PC-9 (cell line): ENCODE results near the gene PFDN6. TPM values are rescaled to one million over a fixed set of nuclear protein-coding genes. Genes with fewer than 3 reads are reported as not detected.

Source experiments
- BruUV-seq: library from RNA; stranded (reverse); fragments of 400-500 nt; replicated peaks from 2 replicates; lab custom pipeline; 2021; lab: Mats Ljungman, UMichigan
- CTCF ChIA-PET: fragments of 300-600 bp; sonication (Branson Sonifier 250); formaldehyde crosslinking; loops from one replicate; lab custom pipeline; 2022; ENCODE audit warnings: antibody characterized with exemption; lab: Charles Lee
- POLR2A ChIA-PET: fragments of 300-600 bp; sonication (Branson Sonifier 250); formaldehyde crosslinking; loops from one replicate; lab custom pipeline; 2022; ENCODE audit warnings: antibody characterized with exemption; ENCODE audit not compliant: unreplicated experiment; lab: Charles Lee
- DNase-seq, 2 experiments: peaks; one replicate each; pipeline versions ENCODE4 v3.0.0 to v3.0.0-alpha.2; 2015 to 2022; ENCODE audit warnings: mixed read lengths in 1 of 2
- H2AFZ ChIP-seq: fragments of 200-600 bp; sonication (generic); 2 replicates; pipeline ENCODE4 v1.8.1; 2017; ENCODE audit warnings: antibody characterized with exemption
- H3F3A ChIP-seq: fragments of 200-600 bp; sonication (generic); 2 replicates; pipeline ENCODE4 v1.8.1; 2017; ENCODE audit warnings: antibody characterized with exemption, mild to moderate bottlenecking, low read depth; ENCODE audit not compliant: insufficient read depth
- H3K27ac ChIP-seq: fragments of 200-600 bp; sonication (generic); 2 replicates; pipeline ENCODE4 v1.6.1; 2016; ENCODE audit warnings: mixed run types
- H3K27me3 ChIP-seq: fragments of 200-600 bp; sonication (generic); 2 replicates; pipeline ENCODE4 v1.6.1; 2016; ENCODE audit warnings: low read depth, mixed run types; ENCODE audit not compliant: insufficient read depth
- H3K36me3 ChIP-seq: fragments of 200-600 bp; sonication (generic); 2 replicates; pipeline ENCODE4 v1.6.1; 2016; ENCODE audit warnings: low read depth, mixed run types
- H3K4me1 ChIP-seq: fragments of 200-600 bp; sonication (generic); replicated peaks from 2 replicates; pipeline ENCODE4 v1.6.1; 2016; ENCODE audit warnings: mixed run types; ENCODE audit not compliant: insufficient read depth
- H3K4me2 ChIP-seq: fragments of 200-600 bp; sonication (generic); 2 replicates; pipeline ENCODE4 v1.6.1; 2017; ENCODE audit warnings: mixed run types
- H3K4me3 ChIP-seq: fragments of 200-600 bp; sonication (generic); 2 replicates; pipeline ENCODE4 v1.6.1; 2016; ENCODE audit warnings: mixed run types
- H3K79me2 ChIP-seq: fragments of 200-600 bp; sonication (generic); 2 replicates; pipeline ENCODE4 v1.6.1; 2017; ENCODE audit warnings: low read depth, mixed run types
- H3K9me2 ChIP-seq: fragments of 200-600 bp; sonication (generic); 2 replicates; pipeline ENCODE4 v1.8.1; 2017; ENCODE audit warnings: mild to moderate bottlenecking; ENCODE audit not compliant: insufficient read depth
- H3K9me3 ChIP-seq: fragments of 200-600 bp; sonication (generic); 2 replicates; pipeline ENCODE4 v1.8.1; 2016; ENCODE audit warnings: low read depth; ENCODE audit not compliant: insufficient read depth
- H4K20me1 ChIP-seq: fragments of 200-600 bp; sonication (generic); 2 replicates; pipeline ENCODE4 v1.8.1; 2017; ENCODE audit not compliant: insufficient read depth
- CTCF ChIP-seq: fragments of 200-600 bp; sonication (generic); conservative IDR thresholded peaks from 2 replicates; pipeline ENCODE4 v1.6.1; 2017; ENCODE audit warnings: mixed run types, antibody characterized with exemption, mild to moderate bottlenecking, moderate library complexity
- EZH2 ChIP-seq: fragments of 200-600 bp; sonication (generic); IDR thresholded peaks from 2 replicates; pipeline ENCODE4 v1.8.0; 2017; ENCODE audit warnings: antibody characterized with exemption, low read depth
- intact Hi-C: fragments of 100-400 bp; cut with micrococcal nuclease; formaldehyde crosslinking; loops from one replicate; pipeline ENCODE4 v1.10.0; 2022; ENCODE audit not compliant: unreplicated experiment
- total RNA-seq: library from RNA; stranded (reverse); gene quantifications from 2 replicates; pipeline ENCODE4 v1.2.3, GENCODE V29; 2021

PFDN6 gene
- total RNA-seq, 1 experiment from 2014 or later, result 57.2 TPM

- H3K4me2 ChIP-seq, result peak overlapping the region; percentile 72
- H2AFZ ChIP-seq, result no peak overlapping the region
- H3K9me2 ChIP-seq, result no peaks in the 10 kb centered on the region
- CTCF ChIA-PET, result interaction anchor here (0.5 to 0.7 kb wide), 4 partner anchors 47 to 394 kb away, joined by 3 to 9 read pairs (median 8); partner anchors contain the start of gene UQCC2
- peaks cover 54% of the 10 kb centered on the region for H3K79me2 ChIP-seq
- H3K9me3 ChIP-seq, result no peaks in the 10 kb centered on the region
- peaks cover 6% of the 10 kb centered on the region; the same call in 1 of the 2 replicates for H4K20me1 ChIP-seq
- POLR2A ChIA-PET, result interaction anchor here (1.0 to 1.2 kb wide), 2 partner anchors 19 to 45 kb away, joined by 3 to 9 read pairs; partner anchors contain the start of genes RPS18 and VPS52
- H3K4me3 ChIP-seq, result peak overlapping the region; percentile 46; the same call in 1 of the 2 replicates
- intact Hi-C loops, result loop anchor here (10.0 kb wide), 1 partner anchor 258 kb away; no protein-coding TSS in a partner anchor
- no peak overlapping the region for H3K27ac ChIP-seq
- BruUV-seq, result TSS peak; percentile 12
- DNase-seq, result no peak
- H3K27me3 ChIP-seq, result no peaks in the 10 kb centered on the region
- peaks cover 56% of the 10 kb centered on the region for H3F3A ChIP-seq
- TF ChIP-seq EZH2 (no peak), CTCF (no peak)
- peaks cover 56% of the 10 kb centered on the region for H3K4me1 ChIP-seq
- peaks cover 20% of the 10 kb centered on the region; the same call in 1 of the 2 replicates for H3K36me3 ChIP-seq
Observed at GRCh38 chr6:33316603-33317418, 27.4 kb downstream of the PFDN6 start.

GRCh38 chr6:33317419-33317668 is 27.9 kb downstream of the PFDN6 start:
- Histone ChIP-seq H3K4me2 (peak overlapping the region; percentile 72; the same call in 1 of the 2 replicates), H3K79me2 (peaks cover 54% of the 10 kb centered on the region)

More at GRCh38 chr6:33317419-33317668, 27.9 kb downstream of the PFDN6 start:
- ChIA-PET POLR2A (interaction anchor here (0.7 to 1.2 kb wide), 10 partner anchors 18 to 233 kb away, joined by 3 to 25 read pairs (median 8); partner anchors contain the start of genes PFDN6, RGL2, RPS18 and VPS52), CTCF (interaction anchor here (0.5 to 0.7 kb wide), 4 partner anchors 47 to 1127 kb away, joined by 3 to 9 read pairs (median 6); no protein-coding TSS in a partner anchor)
- H3K36me3 ChIP-seq, result peaks cover 20% of the 10 kb centered on the region; the same call in 1 of the 2 replicates
- H3K27me3 ChIP-seq, result no peaks in the 10 kb centered on the region
- no peaks in the 10 kb centered on the region for H3K9me3 ChIP-seq
- peaks cover 56% of the 10 kb centered on the region for H3F3A ChIP-seq
- H3K27ac ChIP-seq, result peak overlapping the region; percentile 66; the same call in 1 of the 2 replicates
- no peaks in the 10 kb centered on the region for H3K9me2 ChIP-seq
- DNase-seq, result no peak
- peak overlapping the region; percentile 46; the same call in 1 of the 2 replicates for H3K4me3 ChIP-seq
- H2AFZ ChIP-seq, result no peak overlapping the region
- intact Hi-C loops, result loop anchor here (10.0 kb wide), 1 partner anchor 257 kb away; no protein-coding TSS in a partner anchor
- BruUV-seq, result no TSS peak
- H3K4me1 ChIP-seq, result peaks cover 54% of the 10 kb centered on the region
- TF ChIP-seq CTCF (no peak), EZH2 (no peak)
- H4K20me1 ChIP-seq, result peaks cover 1% of the 10 kb centered on the region; the same call in 1 of the 2 replicates
